ENCODE results near the gene TATDN3.

The TATDN3 gene

DNA sequence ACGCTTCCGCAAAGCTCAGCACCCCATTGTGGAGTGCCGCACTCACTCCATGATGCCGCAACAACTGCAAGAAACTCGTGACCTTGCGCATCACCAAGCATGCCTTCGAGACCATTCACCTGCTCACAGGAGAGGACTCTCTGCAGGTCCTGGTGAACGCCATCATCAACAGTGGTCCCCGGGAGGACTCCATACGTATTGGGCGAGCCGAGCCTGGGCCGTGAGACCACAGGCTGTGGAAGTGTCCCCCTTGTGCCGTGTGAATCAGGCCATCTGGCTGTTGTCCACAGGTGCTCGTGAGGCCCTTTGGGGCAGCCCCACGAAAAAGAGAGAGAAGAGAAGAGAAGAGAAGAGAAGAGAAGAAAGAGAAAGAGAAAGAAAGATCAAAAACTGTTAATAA, 32.5 kb downstream of the TATDN3 start:
- peaks cover 15% of the 10 kb centered on the region; the same call in 1 of the 2 replicates for H3K9me3 ChIP-seq (ENCODE audit: control insufficient read depth, insufficient read depth, low read length)
- H3K4me1 ChIP-seq (ENCODE audit: control insufficient read depth, low read length) = peaks cover 18% of the 10 kb centered on the region
- H3K79me2 ChIP-seq (ENCODE audit: control insufficient read depth, low read length) = no peaks in the 10 kb centered on the region
- no peaks in the 10 kb centered on the region for H3K36me3 ChIP-seq (ENCODE audit: control insufficient read depth, low read length)
- H3K4me2 ChIP-seq (ENCODE audit: low read length) = no peak overlapping the region
- TF ChIP-seq, protein P1, sequence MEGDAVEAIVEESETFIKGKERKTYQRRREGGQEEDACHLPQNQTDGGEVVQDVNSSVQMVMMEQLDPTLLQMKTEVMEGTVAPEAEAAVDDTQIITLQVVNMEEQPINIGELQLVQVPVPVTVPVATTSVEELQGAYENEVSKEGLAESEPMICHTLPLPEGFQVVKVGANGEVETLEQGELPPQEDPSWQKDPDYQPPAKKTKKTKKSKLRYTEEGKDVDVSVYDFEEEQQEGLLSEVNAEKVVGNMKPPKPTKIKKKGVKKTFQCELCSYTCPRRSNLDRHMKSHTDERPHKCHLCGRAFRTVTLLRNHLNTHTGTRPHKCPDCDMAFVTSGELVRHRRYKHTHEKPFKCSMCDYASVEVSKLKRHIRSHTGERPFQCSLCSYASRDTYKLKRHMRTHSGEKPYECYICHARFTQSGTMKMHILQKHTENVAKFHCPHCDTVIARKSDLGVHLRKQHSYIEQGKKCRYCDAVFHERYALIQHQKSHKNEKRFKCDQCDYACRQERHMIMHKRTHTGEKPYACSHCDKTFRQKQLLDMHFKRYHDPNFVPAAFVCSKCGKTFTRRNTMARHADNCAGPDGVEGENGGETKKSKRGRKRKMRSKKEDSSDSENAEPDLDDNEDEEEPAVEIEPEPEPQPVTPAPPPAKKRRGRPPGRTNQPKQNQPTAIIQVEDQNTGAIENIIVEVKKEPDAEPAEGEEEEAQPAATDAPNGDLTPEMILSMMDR (IDR thresholded peaks at IDR 0.05; ENCODE audit: low read depth, low read length, poor library complexity, severe bottlenecking) = no peak
- no peak for TF ChIP-seq EZH2phosphoT487 (IDR thresholded peaks at IDR 0.05; ENCODE audit: borderline replicate concordance, low read length)
- H3K9me2 ChIP-seq (replicated peaks; ENCODE audit: control insufficient read depth, low read length) = no peaks in the 10 kb centered on the region
- no peak overlapping the region for H3K4me3 ChIP-seq (ENCODE audit: low read length)
- no peak overlapping the region for H3K27ac ChIP-seq (ENCODE audit: low read depth, low read length)
- no peaks in the 10 kb centered on the region for H4K20me1 ChIP-seq (ENCODE audit: control insufficient read depth, insufficient read depth, low read depth, low read length)
- H3K27me3 ChIP-seq (ENCODE audit: control insufficient read depth, low read length) = no peaks in the 10 kb centered on the region
- H3F3A ChIP-seq (ENCODE audit: control insufficient read depth, insufficient read depth) = no peaks in the 10 kb centered on the region

DNA sequence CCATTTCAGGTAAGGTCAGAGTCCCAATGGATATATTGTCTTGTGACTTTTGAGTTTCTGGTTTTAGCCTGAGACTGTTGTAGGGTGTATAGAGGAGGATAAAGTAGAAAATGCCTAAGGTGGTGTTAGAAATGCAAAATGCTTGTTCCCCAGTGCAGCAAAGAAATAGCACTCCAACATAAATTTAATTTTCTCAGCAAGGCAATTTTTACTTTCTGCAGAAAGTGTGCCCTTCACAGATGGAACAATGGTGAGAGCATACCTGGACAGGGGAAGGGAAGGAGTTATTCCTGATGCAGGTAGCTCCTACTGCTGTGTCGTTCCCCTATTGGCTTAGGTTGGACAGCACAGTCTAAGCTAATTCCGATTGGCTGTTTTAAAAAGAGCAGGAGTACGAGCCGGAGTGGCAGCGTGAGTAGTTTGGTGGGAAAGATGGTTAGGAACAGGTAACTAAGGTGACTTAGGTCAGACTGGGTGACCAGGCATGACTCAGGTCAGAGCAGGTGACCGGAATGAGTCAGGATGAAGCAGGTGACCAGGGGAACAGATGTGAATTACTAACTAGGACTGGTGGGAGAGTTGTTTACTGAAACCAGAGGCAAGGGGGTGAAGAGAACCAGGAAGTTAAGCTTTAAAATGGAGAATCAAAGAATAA, 34.2 kb downstream of the TATDN3 start:
- TF ChIP-seq, protein P1 (IDR thresholded peaks at IDR 0.05; ENCODE audit: low read depth, low read length, poor library complexity, severe bottlenecking) = no peak
- no peak for TF ChIP-seq EZH2phosphoT487 (IDR thresholded peaks at IDR 0.05; ENCODE audit: borderline replicate concordance, low read length)
- Histone ChIP-seq H3K4me1 (ENCODE audit: control insufficient read depth, low read length) (peaks cover under 1% of the 10 kb centered on the region), H3K4me2 (ENCODE audit: low read length) (no peak overlapping the region), H4K20me1 (ENCODE audit: control insufficient read depth, insufficient read depth, low read depth, low read length) (no peaks in the 10 kb centered on the region), H3K79me2 (ENCODE audit: control insufficient read depth, low read length) (no peaks in the 10 kb centered on the region), H3K27ac (ENCODE audit: low read depth, low read length) (no peak overlapping the region), H3K9me2 (replicated peaks; ENCODE audit: control insufficient read depth, low read length) (no peaks in the 10 kb centered on the region), H3K36me3 (ENCODE audit: control insufficient read depth, low read length) (no peaks in the 10 kb centered on the region), H3K9me3 (ENCODE audit: control insufficient read depth, insufficient read depth, low read length) (peaks cover 15% of the 10 kb centered on the region; the same call in 1 of the 2 replicates), H3K27me3 (ENCODE audit: control insufficient read depth, low read length) (no peaks in the 10 kb centered on the region), H3F3A (ENCODE audit: control insufficient read depth, insufficient read depth) (no peaks in the 10 kb centered on the region), H3K4me3 (ENCODE audit: low read length) (no peak overlapping the region)

DNA sequence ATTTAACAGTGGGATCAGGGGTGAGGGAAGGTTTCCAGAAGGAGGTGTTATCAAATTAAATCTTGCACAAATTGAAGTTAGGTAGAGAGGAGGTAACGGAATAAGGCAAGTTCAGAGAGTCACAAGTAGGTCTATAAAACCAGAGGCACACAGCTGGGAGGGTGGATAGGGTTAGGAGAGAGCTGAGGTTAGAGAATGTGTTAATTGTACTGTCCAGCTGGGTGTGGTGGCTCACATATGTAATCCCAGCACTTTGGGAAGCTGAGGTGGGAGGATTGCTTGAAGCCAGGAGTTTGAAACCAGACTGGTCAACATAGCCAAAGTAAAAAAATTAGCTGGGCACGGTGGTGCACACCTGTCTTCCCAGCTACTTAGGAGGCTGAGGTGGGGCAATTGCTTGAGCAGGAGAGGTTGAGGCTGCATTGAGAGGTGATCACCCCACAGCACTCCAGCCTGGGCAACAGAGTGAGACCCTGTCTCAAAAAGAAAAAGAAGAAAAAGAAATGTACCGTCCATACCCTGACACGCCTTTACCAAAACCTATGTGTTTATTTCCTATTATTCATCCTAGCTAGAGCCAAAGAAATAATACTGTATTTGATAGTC, 35.6 kb downstream of the TATDN3 start:
- Histone ChIP-seq H3K9me3 (ENCODE audit: control insufficient read depth, insufficient read depth, low read length) (peaks cover 15% of the 10 kb centered on the region; the same call in 1 of the 2 replicates), H3K27ac (ENCODE audit: low read depth, low read length) (no peak overlapping the region), H3K4me3 (ENCODE audit: low read length) (no peak overlapping the region), H3K4me1 (ENCODE audit: control insufficient read depth, low read length) (peaks cover 10% of the 10 kb centered on the region), H4K20me1 (ENCODE audit: control insufficient read depth, insufficient read depth, low read depth, low read length) (no peaks in the 10 kb centered on the region), H3K9me2 (replicated peaks; ENCODE audit: control insufficient read depth, low read length) (no peaks in the 10 kb centered on the region), H3K36me3 (ENCODE audit: control insufficient read depth, low read length) (no peaks in the 10 kb centered on the region), H3F3A (ENCODE audit: control insufficient read depth, insufficient read depth) (no peaks in the 10 kb centered on the region), H3K27me3 (ENCODE audit: control insufficient read depth, low read length) (no peaks in the 10 kb centered on the region), H3K79me2 (ENCODE audit: control insufficient read depth, low read length) (no peaks in the 10 kb centered on the region), H3K4me2 (ENCODE audit: low read length) (no peak overlapping the region)
- no peak for TF ChIP-seq EZH2phosphoT487 (IDR thresholded peaks at IDR 0.05; ENCODE audit: borderline replicate concordance, low read length)

DNA sequence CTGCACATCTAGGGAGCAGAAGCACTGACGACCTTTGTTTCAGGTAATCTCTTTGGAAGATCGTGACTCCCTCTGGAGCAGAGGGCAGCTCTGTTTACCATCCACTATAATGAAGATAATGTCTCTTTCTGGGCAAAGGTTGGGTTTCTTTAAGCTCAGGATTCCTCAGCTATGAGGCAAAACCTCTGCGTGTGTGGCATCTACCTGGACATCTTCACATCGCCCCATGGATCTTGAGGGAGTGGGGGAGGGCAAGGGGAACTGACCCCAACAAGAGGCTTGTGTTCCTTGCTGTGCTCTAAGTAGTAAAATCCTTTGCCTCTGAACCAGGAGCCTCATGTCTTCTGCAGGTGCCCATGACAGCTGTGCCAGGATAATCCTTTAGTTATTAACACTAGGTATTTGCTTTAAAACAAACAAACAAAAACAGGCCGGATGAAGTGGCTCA, 36.2 kb downstream of the TATDN3 start:
- TF ChIP-seq EZH2phosphoT487 (IDR thresholded peaks at IDR 0.05; ENCODE audit: borderline replicate concordance, low read length) = no peak

More for the DNA sequence above, 36.2 kb downstream of the TATDN3 start:
- Histone ChIP-seq H3F3A (ENCODE audit: control insufficient read depth, insufficient read depth) (no peaks in the 10 kb centered on the region), H3K4me1 (ENCODE audit: control insufficient read depth, low read length) (peaks cover 10% of the 10 kb centered on the region), H3K27me3 (ENCODE audit: control insufficient read depth, low read length) (no peaks in the 10 kb centered on the region), H3K79me2 (ENCODE audit: control insufficient read depth, low read length) (no peaks in the 10 kb centered on the region), H3K36me3 (ENCODE audit: control insufficient read depth, low read length) (no peaks in the 10 kb centered on the region), H3K9me3 (ENCODE audit: control insufficient read depth, insufficient read depth, low read length) (peaks cover 15% of the 10 kb centered on the region; the same call in 1 of the 2 replicates), H3K27ac (ENCODE audit: low read depth, low read length) (no peak overlapping the region), H4K20me1 (ENCODE audit: control insufficient read depth, insufficient read depth, low read depth, low read length) (no peaks in the 10 kb centered on the region), H3K4me3 (ENCODE audit: low read length) (no peak overlapping the region), H3K4me2 (ENCODE audit: low read length) (no peak overlapping the region), H3K9me2 (replicated peaks; ENCODE audit: control insufficient read depth, low read length) (no peaks in the 10 kb centered on the region)

Data from DOHH2 (cell line).